Heart right ventricle (tissue), 16 donors: ENCODE data around the gene ANKS4B. TPM values are rescaled to one million over a fixed set of nuclear protein-coding genes. Genes with fewer than 3 reads are reported as not detected.

Experiments
- ATAC-seq, 8 donors: fragments of 200-7000 bp; cut with Tn5 transposase; one replicate each; pipeline ENCODE4 v1.9.1; 2020; ENCODE audit warnings: mild to moderate bottlenecking in 8 of 8, moderate library complexity in 8 of 8, moderate number of reproducible peaks in 1 of 8
- DNase-seq, 2 donors: peaks; one replicate each; pipeline ENCODE4 v3.0.0-alpha.2; 2020
- H3K27ac ChIP-seq, 10 donors: fragments of 200-600 bp; sonication (generic) in 2 of 10; one replicate each; pipeline versions ENCODE4 v1.5.0 to v1.8.0; 2020 to 2022; ENCODE audit warnings: mild to moderate bottlenecking in 3 of 10
- H3K27me3 ChIP-seq, 7 donors: fragments of 200-600 bp; one replicate each; pipeline ENCODE4 v1.8.0; 2021 to 2022; ENCODE audit warnings: mild to moderate bottlenecking in 2 of 7
- H3K36me3 ChIP-seq, 9 donors: fragments of 200-600 bp; sonication (generic) in 1 of 9; one replicate each; pipeline versions ENCODE4 v1.5.0 to v1.8.0; 2020 to 2022; ENCODE audit warnings: mild to moderate bottlenecking in 2 of 9
- H3K4me1 ChIP-seq, 9 donors: fragments of 200-600 bp; sonication (generic) in 1 of 9; one replicate each; pipeline versions ENCODE4 v1.5.0 to v1.8.0; 2020 to 2022; ENCODE audit warnings: mild to moderate bottlenecking in 4 of 9
- H3K4me3 ChIP-seq, 10 donors: fragments of 200-600 bp; sonication (generic) in 2 of 10; one replicate each; pipeline versions ENCODE4 v1.5.0 to v1.8.0; 2020 to 2022; ENCODE audit warnings: mild to moderate bottlenecking in 7 of 10, moderate library complexity in 2 of 10
- H3K9me3 ChIP-seq, 11 donors: fragments of 200-600 bp in 10 of 11; sonication (generic) in 2 of 11; one replicate each; pipeline versions ENCODE4 v1.5.0 to v1.8.0; 2013 to 2022; ENCODE audit warnings: mild to moderate bottlenecking in 2 of 11, control low read depth in 1 of 11, moderate library complexity in 1 of 11
- WGBS, 2 donors: extraction: QIAGEN DNeasy Blood & Tissue Kit; methylation state at CpG; one replicate each; pipeline ENCODE4 v1.1.7; 2013; ENCODE audit warnings: inconsistent platforms in 1 of 2; 5-methylcytosine and 5-hydroxymethylcytosine counted together
- intact Hi-C, 10 donors: fragments of 100-400 bp; cut with DNase I; formaldehyde crosslinking; loops; one replicate each; pipeline versions ENCODE4 v1.11.1 to v1.14.2; 2022
- polyA plus RNA-seq, 2 donors: library from polyadenylated mRNA; stranded (reverse); fragments of 200-250 nt; gene quantifications; one replicate each; pipeline ENCODE4 v1.2.3, GENCODE V29; 2013
- total RNA-seq, 10 donors: library from RNA; stranded (reverse); fragmentation: NEBNext Ultra II Directional in 3 of 10; extraction: Animal tissue kit (Norgen Biotek cat#: 25700) in 3 of 10; gene quantifications; one replicate each; pipeline versions ENCODE4 v1.2.1 to v1.2.4, GENCODE V29; 2021 to 2023
- TF ChIP-seq, protein P1 (sequence below), 9 donors: fragments of 200-600 bp; sonication (generic) in 2 of 9; IDR thresholded peaks; one replicate each; pipeline versions ENCODE4 v1.5.0 to v1.8.0; 2021 to 2022; ENCODE audit warnings: antibody characterized with exemption in 9 of 9, mild to moderate bottlenecking in 5 of 9, moderate library complexity in 1 of 9
- donor health status: Arrhythmogenic right ventricular cardiomyopathy.
- donor health status: ischemic (EF 13 %, LVEDD 7.1; RV severe dilation, severe dysfunction).
- donor health status: healthy with polysubstance abuse.
- donor health status: DM: no; HTN: yes; CAD: no.
- donor health status: DM: no; HTN: no; CAD: no.
- donor health status: ischemic (EF 25% LVEDD 6.9; RV normal size, moderate dysfunction).
- donor health status: ischemic (EF 25% LVEDD 5.7; RV mildly dilated, moderate dysfunction).
- donor health status: healthy.
- donor health status: DM: yes; HTN: yes; CAD: no.
- donor health status: Ischemic cardiomyopathy.
- donor health status: ischemic (EF 35%, LVEDD 5.7; RV mildly dilated, moderate dysfunction).
- donor health status: nonischemic (EF 11% LVEDD 7.7; RV severe dilation, severe dysfunction).
- donor health status: DM: yes; HTN: yes; CAD: no.
- donor health status: PGD.
- donor health status: ischemic (EF 29% LVEDD 5.4; RV normal size, mild dysfunction).
- donor health status: nonischemic (EF 23%, LVEDD 6.1; RV moderate dilation, normal function).

The ANKS4B gene
- total and polyA plus RNA-seq, 12 donors = not detected

DNA sequence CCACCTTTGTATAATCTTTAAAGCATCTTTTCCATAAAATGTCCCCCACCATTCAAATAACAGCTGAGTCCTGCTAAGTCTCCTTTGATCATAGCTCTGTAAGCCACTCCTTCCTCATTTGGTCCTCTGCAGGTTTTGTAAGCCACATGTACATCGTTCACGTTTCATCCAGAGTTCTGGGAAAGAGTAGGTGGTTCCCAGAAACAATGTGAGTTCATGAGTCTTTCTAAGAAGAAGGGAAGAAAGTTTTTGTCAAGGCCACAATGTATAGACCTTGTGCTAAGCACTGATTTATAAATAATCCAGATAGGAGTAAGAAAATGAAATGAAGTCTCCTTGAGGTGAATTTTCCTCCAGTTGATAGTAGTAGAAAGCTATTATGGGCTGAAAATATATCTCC is 8.7 kb upstream of the ANKS4B start:
- no peak overlapping the region for H3K4me3 ChIP-seq
- peaks cover 0 to 30% (median 16%) of the 10 kb centered on the region in 7 donors for H3K27me3 ChIP-seq
- 80 to 87% methylated on average over 2 of the region's 2 CpGs for WGBS, 2 donors
- no peak overlapping the region for H3K27ac ChIP-seq
- H3K4me1 ChIP-seq = no peaks in the 10 kb centered on the region
- DNase-seq (no peak), ATAC-seq (no peak)
- intact Hi-C loops = no loop called here
- no peaks in the 10 kb centered on the region for H3K36me3 ChIP-seq
- H3K9me3 ChIP-seq = no peaks in the 10 kb centered on the region
- TF ChIP-seq, protein P1, sequence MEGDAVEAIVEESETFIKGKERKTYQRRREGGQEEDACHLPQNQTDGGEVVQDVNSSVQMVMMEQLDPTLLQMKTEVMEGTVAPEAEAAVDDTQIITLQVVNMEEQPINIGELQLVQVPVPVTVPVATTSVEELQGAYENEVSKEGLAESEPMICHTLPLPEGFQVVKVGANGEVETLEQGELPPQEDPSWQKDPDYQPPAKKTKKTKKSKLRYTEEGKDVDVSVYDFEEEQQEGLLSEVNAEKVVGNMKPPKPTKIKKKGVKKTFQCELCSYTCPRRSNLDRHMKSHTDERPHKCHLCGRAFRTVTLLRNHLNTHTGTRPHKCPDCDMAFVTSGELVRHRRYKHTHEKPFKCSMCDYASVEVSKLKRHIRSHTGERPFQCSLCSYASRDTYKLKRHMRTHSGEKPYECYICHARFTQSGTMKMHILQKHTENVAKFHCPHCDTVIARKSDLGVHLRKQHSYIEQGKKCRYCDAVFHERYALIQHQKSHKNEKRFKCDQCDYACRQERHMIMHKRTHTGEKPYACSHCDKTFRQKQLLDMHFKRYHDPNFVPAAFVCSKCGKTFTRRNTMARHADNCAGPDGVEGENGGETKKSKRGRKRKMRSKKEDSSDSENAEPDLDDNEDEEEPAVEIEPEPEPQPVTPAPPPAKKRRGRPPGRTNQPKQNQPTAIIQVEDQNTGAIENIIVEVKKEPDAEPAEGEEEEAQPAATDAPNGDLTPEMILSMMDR (IDR thresholded peaks at IDR 0.05) = no peak

DNA sequence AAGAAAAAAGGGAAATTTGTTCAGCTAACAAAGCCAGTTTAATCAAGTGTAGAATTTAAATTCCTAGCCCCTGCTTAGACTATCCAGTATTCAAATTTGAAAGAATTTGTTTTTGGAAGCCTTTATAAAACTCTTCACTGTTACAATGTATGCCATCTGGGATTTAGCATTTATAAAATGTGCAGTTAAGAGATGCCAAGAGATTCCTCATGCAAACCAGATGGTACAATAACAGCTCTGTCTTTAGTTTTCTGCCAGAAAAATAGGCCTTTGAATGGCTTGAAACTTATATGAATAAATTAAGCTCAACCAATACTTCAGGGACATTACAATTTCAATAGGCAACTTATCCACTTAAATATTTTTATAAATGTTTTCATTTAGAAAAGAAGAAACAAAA is 6.8 kb upstream of the ANKS4B start:
- DNase-seq (no peak), ATAC-seq (no peak)
- Histone ChIP-seq H3K27me3 (peaks cover 0 to 46% (median 16%) of the 10 kb centered on the region in 7 donors), H3K27ac (no peak overlapping the region), H3K4me1 (no peaks in the 10 kb centered on the region), H3K4me3 (no peak overlapping the region), H3K9me3 (no peaks in the 10 kb centered on the region), H3K36me3 (no peaks in the 10 kb centered on the region)
- intact Hi-C loops = no loop called here
- TF ChIP-seq, protein P1 (IDR thresholded peaks at IDR 0.05) = no peak

DNA sequence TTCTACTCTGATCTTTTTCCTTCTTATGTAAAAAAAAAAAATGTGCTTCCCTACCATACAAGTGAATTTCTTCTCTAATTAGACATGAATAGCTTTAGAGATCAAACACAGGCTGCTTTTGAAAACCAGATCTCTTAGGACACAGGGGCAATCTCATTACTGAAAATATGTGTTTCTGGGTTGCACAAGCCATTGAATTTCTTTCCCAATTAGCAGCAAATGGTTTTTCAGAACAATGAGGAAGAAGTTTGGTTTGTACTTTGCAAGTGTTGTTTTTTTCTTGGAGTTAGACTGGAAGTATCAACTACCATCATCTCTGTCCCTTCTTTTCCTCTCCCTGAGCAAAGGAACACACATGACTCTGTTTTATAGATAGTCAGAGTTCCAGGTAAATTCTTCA is 5.6 kb upstream of the ANKS4B start:
- ATAC-seq (no peak), DNase-seq (no peak)
- no peaks in the 10 kb centered on the region for H3K36me3 ChIP-seq
- no peak overlapping the region for H3K4me3 ChIP-seq
- no peak overlapping the region for H3K27ac ChIP-seq
- H3K9me3 ChIP-seq = no peaks in the 10 kb centered on the region
- TF ChIP-seq, protein P1 (IDR thresholded peaks at IDR 0.05) = no peak
- no peaks in the 10 kb centered on the region for H3K4me1 ChIP-seq
- H3K27me3 ChIP-seq = peaks cover 0 to 46% (median 15%) of the 10 kb centered on the region in 7 donors
- intact Hi-C loops = no loop called here

DNA sequence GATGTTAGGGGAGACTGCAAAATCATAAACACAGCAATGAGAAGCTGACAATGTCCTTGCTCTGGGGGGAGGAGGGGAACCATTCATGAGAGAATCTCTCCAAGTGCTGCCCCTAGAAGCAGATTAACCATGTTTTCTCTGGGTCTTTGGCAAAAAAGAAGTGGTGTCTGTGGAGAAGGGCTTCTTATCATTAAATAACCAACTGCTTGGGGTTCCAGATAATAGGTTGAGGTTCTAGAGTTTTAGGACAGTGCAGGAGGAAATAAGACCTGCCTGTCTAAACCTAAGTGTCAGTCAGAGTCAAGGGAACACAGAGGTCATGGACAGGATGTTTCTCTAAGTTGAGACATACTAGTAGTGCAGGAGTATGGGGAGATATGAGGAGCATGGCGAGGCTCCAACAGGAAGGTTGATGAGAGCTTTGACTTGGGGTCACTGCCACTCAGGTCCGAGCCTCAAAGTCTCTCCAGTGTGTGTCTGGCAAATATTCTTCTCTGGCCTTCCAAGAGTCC is 5.1 kb upstream of the ANKS4B start:
- no peak for DNase-seq
- intact Hi-C loops = no loop called here

More for the DNA sequence above, 5.1 kb upstream of the ANKS4B start:
- ATAC-seq = no peak
- Histone ChIP-seq H3K36me3 (no peaks in the 10 kb centered on the region), H3K4me1 (no peaks in the 10 kb centered on the region), H3K27ac (no peak overlapping the region), H3K9me3 (no peaks in the 10 kb centered on the region), H3K27me3 (peaks cover 0 to 46% (median 10%) of the 10 kb centered on the region in 7 donors), H3K4me3 (no peak overlapping the region)
- WGBS, 2 donors = 48 to 61% methylated on average over 2 of the region's 2 CpGs
- TF ChIP-seq, protein P1 (IDR thresholded peaks at IDR 0.05) = no peak
